HEK293 (cell line): ENCODE results near the gene KLHL29.

Source experiments
- ATF2 ChIP-seq: fragments of 450-650 bp; formaldehyde crosslinking; IDR thresholded peaks from 2 replicates; pipeline ENCODE4 v1.5.1; 2016; ENCODE audit warnings: missing biosample characterization, missing genetic modification characterization, low read depth
- ZBTB8A ChIP-seq: fragments of 450-650 bp; formaldehyde crosslinking; IDR thresholded peaks from 2 replicates; pipeline ENCODE4 v1.5.1; 2016; ENCODE audit warnings: missing biosample characterization, missing genetic modification characterization
- ZNF274 ChIP-seq, 2 experiments: fragments of 200-500 bp in 1 of 2; fragments of 450-650 bp in 1 of 2; sonication (Bioruptor generic) in 1 of 2; formaldehyde crosslinking in 1 of 2; IDR thresholded peaks; 2 replicates each; pipeline versions ENCODE4 v1.5.1 to v1.6.1; 2014 to 2016; ENCODE audit warnings: borderline replicate concordance in 1 of 2, inconsistent platforms in 1 of 2, low read length in 1 of 2, missing biosample characterization in 1 of 2, missing genetic modification characterization in 1 of 2
- ZNF654 ChIP-seq: fragments of 450-650 bp; formaldehyde crosslinking; IDR thresholded peaks from 2 replicates; pipeline ENCODE4 v1.5.1; 2016; ENCODE audit warnings: low read depth, missing biosample characterization, missing genetic modification characterization
- TF ChIP-seq, protein P1 (sequence below): fragments of 450-650 bp; formaldehyde crosslinking; IDR thresholded peaks from 2 replicates; pipeline ENCODE4 v1.5.1; 2016; ENCODE audit warnings: missing biosample characterization, missing genetic modification characterization
- TF ChIP-seq, protein P2 (sequence below): fragments of 450-650 bp; formaldehyde crosslinking; IDR thresholded peaks from 2 replicates; pipeline ENCODE4 v1.5.1; 2017; ENCODE audit warnings: missing biosample characterization, mild to moderate bottlenecking, missing genetic modification characterization, moderate library complexity

GRCh38 chr2:23516520-23517256 is 131.7 kb downstream of the KLHL29 start:
- TF ChIP-seq ZBTB8A (no peak), ZNF274 (IDR thresholded peaks at IDR 0.05; ENCODE audit: low read length) (no peak), ZNF274 (tag by site-specific recombination; IDR thresholded peaks at IDR 0.05; ENCODE audit: borderline replicate concordance) (no peak), ATF2 (no peak), ZNF654 (tag by site-specific recombination) (no peak)
- TF ChIP-seq, protein P1, sequence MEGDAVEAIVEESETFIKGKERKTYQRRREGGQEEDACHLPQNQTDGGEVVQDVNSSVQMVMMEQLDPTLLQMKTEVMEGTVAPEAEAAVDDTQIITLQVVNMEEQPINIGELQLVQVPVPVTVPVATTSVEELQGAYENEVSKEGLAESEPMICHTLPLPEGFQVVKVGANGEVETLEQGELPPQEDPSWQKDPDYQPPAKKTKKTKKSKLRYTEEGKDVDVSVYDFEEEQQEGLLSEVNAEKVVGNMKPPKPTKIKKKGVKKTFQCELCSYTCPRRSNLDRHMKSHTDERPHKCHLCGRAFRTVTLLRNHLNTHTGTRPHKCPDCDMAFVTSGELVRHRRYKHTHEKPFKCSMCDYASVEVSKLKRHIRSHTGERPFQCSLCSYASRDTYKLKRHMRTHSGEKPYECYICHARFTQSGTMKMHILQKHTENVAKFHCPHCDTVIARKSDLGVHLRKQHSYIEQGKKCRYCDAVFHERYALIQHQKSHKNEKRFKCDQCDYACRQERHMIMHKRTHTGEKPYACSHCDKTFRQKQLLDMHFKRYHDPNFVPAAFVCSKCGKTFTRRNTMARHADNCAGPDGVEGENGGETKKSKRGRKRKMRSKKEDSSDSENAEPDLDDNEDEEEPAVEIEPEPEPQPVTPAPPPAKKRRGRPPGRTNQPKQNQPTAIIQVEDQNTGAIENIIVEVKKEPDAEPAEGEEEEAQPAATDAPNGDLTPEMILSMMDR (tag by site-specific recombination), result no peak
- TF ChIP-seq, protein P2, sequence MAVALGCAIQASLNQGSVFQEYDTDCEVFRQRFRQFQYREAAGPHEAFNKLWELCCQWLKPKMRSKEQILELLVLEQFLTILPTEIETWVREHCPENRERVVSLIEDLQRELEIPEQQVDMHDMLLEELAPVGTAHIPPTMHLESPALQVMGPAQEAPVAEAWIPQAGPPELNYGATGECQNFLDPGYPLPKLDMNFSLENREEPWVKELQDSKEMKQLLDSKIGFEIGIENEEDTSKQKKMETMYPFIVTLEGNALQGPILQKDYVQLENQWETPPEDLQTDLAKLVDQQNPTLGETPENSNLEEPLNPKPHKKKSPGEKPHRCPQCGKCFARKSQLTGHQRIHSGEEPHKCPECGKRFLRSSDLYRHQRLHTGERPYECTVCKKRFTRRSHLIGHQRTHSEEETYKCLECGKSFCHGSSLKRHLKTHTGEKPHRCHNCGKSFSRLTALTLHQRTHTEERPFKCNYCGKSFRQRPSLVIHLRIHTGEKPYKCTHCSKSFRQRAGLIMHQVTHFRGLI (tag by site-specific recombination), result no peak
